Neural progenitor cell (in vitro differentiated cells): ENCODE results near the gene CDH12. TPM values are rescaled to one million over a fixed set of nuclear protein-coding genes. Genes with fewer than 3 reads are reported as not detected.

Source experiments
- DNase-seq: peaks from one replicate; pipeline ENCODE4 v3.0.0-alpha.2; 2016; ENCODE audit warnings: low spot score
- H2AFZ ChIP-seq: fragments of 200-600 bp; sonication (generic); replicated peaks from 2 replicates; pipeline ENCODE4 v1.6.1; 2016; ENCODE audit warnings: antibody characterized with exemption
- H3F3A ChIP-seq: fragments of 200-600 bp; sonication (generic); 2 replicates; pipeline ENCODE4 v1.6.1; 2016; ENCODE audit warnings: antibody characterized with exemption, low read depth
- H3K27ac ChIP-seq: fragments of 200-600 bp; sonication (generic); 2 replicates; pipeline ENCODE4 v1.5.1; 2016; ENCODE audit warnings: mild to moderate bottlenecking
- H3K27me3 ChIP-seq: fragments of 200-600 bp; sonication (generic); 2 replicates; pipeline ENCODE4 v1.6.1; 2016; ENCODE audit warnings: mild to moderate bottlenecking, moderate library complexity
- H3K36me3 ChIP-seq: fragments of 200-600 bp; sonication (generic); 2 replicates; pipeline ENCODE4 v1.5.1; 2016
- H3K4me1 ChIP-seq: fragments of 200-600 bp; sonication (generic); 2 replicates; pipeline ENCODE4 v1.6.1; 2016; ENCODE audit warnings: mixed run types
- H3K4me2 ChIP-seq: fragments of 200-600 bp; sonication (generic); 2 replicates; pipeline ENCODE4 v1.6.1; 2016
- H3K4me3 ChIP-seq: fragments of 200-600 bp; sonication (generic); 2 replicates; pipeline ENCODE4 v1.5.1; 2016
- H3K79me2 ChIP-seq: fragments of 200-600 bp; sonication (generic); 2 replicates; pipeline ENCODE4 v1.6.1; 2016; ENCODE audit warnings: low read depth
- H3K9ac ChIP-seq: fragments of 200-600 bp; sonication (generic); 2 replicates; pipeline ENCODE4 v1.6.1; 2016
- H3K9me3 ChIP-seq: fragments of 200-600 bp; sonication (generic); 2 replicates; pipeline ENCODE4 v1.5.1; 2016; ENCODE audit warnings: low read depth
- H4K20me1 ChIP-seq: fragments of 200-600 bp; sonication (generic); 2 replicates; pipeline ENCODE4 v1.6.1; 2016; ENCODE audit warnings: low read depth
- H3K27ac Mint-ChIP-seq: 3 replicates; pipeline ENCODE4 v1.8.0; 2021; ENCODE audit warnings: mixed read lengths
- H3K27me3 Mint-ChIP-seq: 2 replicates; pipeline ENCODE4 v1.8.0; 2022; ENCODE audit warnings: low read depth, mild to moderate bottlenecking, inconsistent platforms, moderate library complexity, mixed read lengths; ENCODE audit not compliant: insufficient read depth
- H3K36me3 Mint-ChIP-seq: 3 replicates; pipeline ENCODE4 v1.8.0; 2021; ENCODE audit warnings: mixed read lengths
- H3K4me1 Mint-ChIP-seq: 3 replicates; pipeline ENCODE4 v1.8.0; 2021; ENCODE audit warnings: mixed read lengths
- H3K4me3 Mint-ChIP-seq: 3 replicates; pipeline ENCODE4 v1.8.0; 2021; ENCODE audit warnings: mild to moderate bottlenecking, moderate library complexity, mixed read lengths
- H3K9me3 Mint-ChIP-seq: 3 replicates; pipeline ENCODE4 v1.8.0; 2020; ENCODE audit warnings: mixed read lengths
- CTCF ChIP-seq: fragments of 200-600 bp; sonication (generic); IDR thresholded peaks from 2 replicates; pipeline ENCODE4 v1.5.1; 2017; ENCODE audit warnings: antibody characterized with exemption, mild to moderate bottlenecking
- EZH2 ChIP-seq: fragments of 200-600 bp; sonication (generic); IDR thresholded peaks from 2 replicates; pipeline ENCODE4 v1.6.1; 2017; ENCODE audit warnings: antibody characterized with exemption, mild to moderate bottlenecking, moderate library complexity
- EZH2phosphoT487 ChIP-seq: fragments of 200-600 bp; sonication (generic); IDR thresholded peaks from 2 replicates; pipeline ENCODE4 v1.6.1; 2017; ENCODE audit warnings: antibody characterized with exemption
- total RNA-seq: library from RNA; depleted of rRNA; stranded (reverse); fragments of >200 nt; gene quantifications from 2 replicates; pipeline ENCODE4 v1.2.3, GENCODE V29; 2015; ENCODE audit warnings: low replicate concordance

Gene CDH12
- total RNA-seq, 1 donor from 2014 or later, result not detected

- H3K4me1 Mint-ChIP-seq, result peaks cover 4% of the 10 kb centered on the region
- Histone ChIP-seq H3F3A (no peaks in the 10 kb centered on the region), H4K20me1 (no peaks in the 10 kb centered on the region), H3K27ac (no peak overlapping the region), H3K27me3 (no peaks in the 10 kb centered on the region), H3K9ac (no peak overlapping the region), H3K4me1 (no peaks in the 10 kb centered on the region), H2AFZ (no peak overlapping the region), H3K79me2 (no peaks in the 10 kb centered on the region), H3K36me3 (no peaks in the 10 kb centered on the region), H3K4me2 (no peak overlapping the region), H3K4me3 (no peak overlapping the region), H3K9me3 (no peaks in the 10 kb centered on the region)
- no peaks in the 10 kb centered on the region for H3K9me3 Mint-ChIP-seq
- H3K27ac Mint-ChIP-seq, result no peak overlapping the region
- no peak for TF ChIP-seq CTCF
- no peak for TF ChIP-seq EZH2
- TF ChIP-seq EZH2phosphoT487, result no peak
- H3K4me3 Mint-ChIP-seq, result no peak overlapping the region
- DNase-seq, result no peak
- H3K36me3 Mint-ChIP-seq, result no peaks in the 10 kb centered on the region
- H3K27me3 Mint-ChIP-seq, result no peaks in the 10 kb centered on the region
Measured at GRCh38 chr5:22754155-22754554, 99.0 kb downstream of the CDH12 start.

GRCh38 chr5:22751536-22751935, 101.6 kb downstream of the CDH12 start:
- Histone ChIP-seq H3K4me1 (no peaks in the 10 kb centered on the region), H3K9ac (no peak overlapping the region), H2AFZ (no peak overlapping the region), H3K27me3 (no peaks in the 10 kb centered on the region), H4K20me1 (no peaks in the 10 kb centered on the region), H3K4me2 (no peak overlapping the region), H3F3A (no peaks in the 10 kb centered on the region), H3K4me3 (no peak overlapping the region), H3K9me3 (no peaks in the 10 kb centered on the region), H3K79me2 (no peaks in the 10 kb centered on the region), H3K27ac (no peak overlapping the region), H3K36me3 (no peaks in the 10 kb centered on the region)
- no peak overlapping the region for H3K27ac Mint-ChIP-seq
- no peak for DNase-seq
- H3K9me3 Mint-ChIP-seq, result no peaks in the 10 kb centered on the region
- H3K4me1 Mint-ChIP-seq, result no peaks in the 10 kb centered on the region
- H3K4me3 Mint-ChIP-seq, result no peak overlapping the region
- no peaks in the 10 kb centered on the region for H3K36me3 Mint-ChIP-seq
- TF ChIP-seq EZH2phosphoT487 (no peak), EZH2 (no peak), CTCF (no peak)
- H3K27me3 Mint-ChIP-seq, result no peaks in the 10 kb centered on the region

- Mint-ChIP-seq H3K9me3 (no peaks in the 10 kb centered on the region), H3K27me3 (no peaks in the 10 kb centered on the region), H3K27ac (no peak overlapping the region), H3K4me1 (no peaks in the 10 kb centered on the region), H3K4me3 (no peak overlapping the region), H3K36me3 (no peaks in the 10 kb centered on the region)
- no peak overlapping the region for H2AFZ ChIP-seq
- H3K9me3 ChIP-seq, result no peaks in the 10 kb centered on the region
- H3K79me2 ChIP-seq, result no peaks in the 10 kb centered on the region
- no peaks in the 10 kb centered on the region for H3K27me3 ChIP-seq
- H3K27ac ChIP-seq, result no peak overlapping the region
- no peak for DNase-seq
- no peaks in the 10 kb centered on the region for H3K4me1 ChIP-seq
- H3K36me3 ChIP-seq, result no peaks in the 10 kb centered on the region
- no peak for TF ChIP-seq CTCF
- no peak for TF ChIP-seq EZH2
- TF ChIP-seq EZH2phosphoT487, result no peak
- H4K20me1 ChIP-seq, result no peaks in the 10 kb centered on the region
- H3K4me3 ChIP-seq, result no peak overlapping the region
- H3F3A ChIP-seq, result no peaks in the 10 kb centered on the region
- H3K4me2 ChIP-seq, result no peak overlapping the region
- no peak overlapping the region for H3K9ac ChIP-seq
Measured at GRCh38 chr5:22736443-22737003, 116.6 kb downstream of the CDH12 start.
